PC-3 (cell line): Measurements from ENCODE around the gene ZNF385C. TPM values are rescaled to one million over a fixed set of nuclear protein-coding genes. Genes with fewer than 3 reads are reported as not detected.

Experiments
- ATAC-seq: fragments of 200-7000 bp; cut with Tn5 transposase; 2 replicates; pipeline ENCODE4 v1.9.1; 2020; ENCODE audit warnings: mild to moderate bottlenecking, moderate library complexity
- BruUV-seq: library from RNA; stranded (reverse); fragments of 400-500 nt; replicated peaks from 2 replicates; lab custom pipeline; 2021; lab: Mats Ljungman, UMichigan
- CTCF ChIA-PET: fragments of 300-600 bp; sonication (Branson Sonifier 250); formaldehyde crosslinking; loops from one replicate; lab custom pipeline; 2022; ENCODE audit warnings: antibody characterized with exemption; lab: Charles Lee
- POLR2A ChIA-PET: fragments of 300-600 bp; sonication (Branson Sonifier 250); formaldehyde crosslinking; loops from one replicate; lab custom pipeline; 2022; ENCODE audit warnings: antibody characterized with exemption; ENCODE audit not compliant: unreplicated experiment; lab: Charles Lee
- DNase-seq: peaks from one replicate; pipeline ENCODE4 v3.0.0-alpha.2; 2015
- H2AFZ ChIP-seq: fragments of 300-600 bp; sonication (generic); 2 replicates; pipeline ENCODE4 v1.6.0; 2016; ENCODE audit warnings: antibody characterized with exemption, low read length
- H3F3A ChIP-seq: fragments of 300-600 bp; sonication (generic); one replicate; pipeline ENCODE4 v1.6.0; 2017; ENCODE audit warnings: antibody characterized with exemption, low read length, control low read depth, mild to moderate bottlenecking; ENCODE audit not compliant: unreplicated experiment
- H3K27ac ChIP-seq: fragments of 300-600 bp; sonication (generic); 2 replicates; pipeline ENCODE4 v1.5.1; 2016; ENCODE audit warnings: mild to moderate bottlenecking, low read length
- H3K27me3 ChIP-seq: fragments of 300-600 bp; sonication (generic); 2 replicates; pipeline ENCODE4 v1.6.1; 2016; ENCODE audit warnings: low read length, mixed read lengths
- H3K36me3 ChIP-seq: fragments of 300-600 bp; sonication (generic); 2 replicates; pipeline ENCODE4 v1.6.1; 2016; ENCODE audit warnings: low read depth, mixed run types, low read length, mixed read lengths
- H3K4me1 ChIP-seq: fragments of 300-600 bp; sonication (generic); 2 replicates; pipeline ENCODE4 v1.5.1; 2016; ENCODE audit warnings: low read length; ENCODE audit not compliant: insufficient read depth
- H3K4me2 ChIP-seq: fragments of 300-600 bp; sonication (generic); 2 replicates; pipeline ENCODE4 v1.6.0; 2016; ENCODE audit warnings: low read length
- H3K4me3 ChIP-seq: fragments of 300-600 bp; sonication (generic); 2 replicates; pipeline ENCODE4 v1.5.1; 2016; ENCODE audit warnings: mild to moderate bottlenecking, low read length, mixed read lengths
- H3K79me2 ChIP-seq: fragments of 300-600 bp; sonication (generic); 2 replicates; pipeline ENCODE4 v1.6.1; 2017; ENCODE audit warnings: low read length, mixed read lengths
- H3K9ac ChIP-seq: fragments of 300-600 bp; sonication (generic); 2 replicates; pipeline ENCODE4 v1.6.0; 2016; ENCODE audit warnings: mild to moderate bottlenecking, low read length
- H3K9me2 ChIP-seq: fragments of 300-600 bp; sonication (generic); replicated peaks from 2 replicates; pipeline ENCODE4 v1.6.1; 2016; ENCODE audit warnings: mixed run types, low read length, mixed read lengths
- H3K9me3 ChIP-seq: fragments of 300-600 bp; sonication (generic); 2 replicates; pipeline ENCODE4 v1.6.1; 2016; ENCODE audit warnings: low read length, mixed read lengths
- H4K20me1 ChIP-seq: fragments of 300-600 bp; sonication (generic); 2 replicates; pipeline ENCODE4 v1.6.1; 2016; ENCODE audit warnings: low read length, mixed read lengths
- EZH2 ChIP-seq: fragments of 300-600 bp; sonication (generic); IDR thresholded peaks from one replicate; pipeline ENCODE4 v1.6.1; 2017; ENCODE audit warnings: antibody characterized with exemption, mild to moderate bottlenecking, low read length; ENCODE audit not compliant: unreplicated experiment
- EZH2phosphoT487 ChIP-seq: fragments of 300-600 bp; sonication (generic); IDR thresholded peaks from 2 replicates; pipeline ENCODE4 v1.6.1; 2018; ENCODE audit warnings: mild to moderate bottlenecking, antibody characterized with exemption, low read length, borderline replicate concordance
- intact Hi-C: fragments of 100-400 bp; cut with micrococcal nuclease; formaldehyde crosslinking; loops from 2 replicates; pipeline ENCODE4 v1.9.0; 2023
- total RNA-seq: library from RNA; depleted of rRNA; stranded (reverse); fragments of >200 nt; gene quantifications from 2 replicates; pipeline ENCODE4 v1.2.3, GENCODE V29; 2014
- TF ChIP-seq, protein P1 (sequence below): fragments of 300-600 bp; sonication (generic); conservative IDR thresholded peaks from 2 replicates; pipeline ENCODE4 v1.5.1; 2017; ENCODE audit warnings: antibody characterized with exemption, low read depth, mild to moderate bottlenecking, low read length

Gene ZNF385C
- total RNA-seq, 1 experiment from 2014 or later = 0.04 TPM

DNA sequence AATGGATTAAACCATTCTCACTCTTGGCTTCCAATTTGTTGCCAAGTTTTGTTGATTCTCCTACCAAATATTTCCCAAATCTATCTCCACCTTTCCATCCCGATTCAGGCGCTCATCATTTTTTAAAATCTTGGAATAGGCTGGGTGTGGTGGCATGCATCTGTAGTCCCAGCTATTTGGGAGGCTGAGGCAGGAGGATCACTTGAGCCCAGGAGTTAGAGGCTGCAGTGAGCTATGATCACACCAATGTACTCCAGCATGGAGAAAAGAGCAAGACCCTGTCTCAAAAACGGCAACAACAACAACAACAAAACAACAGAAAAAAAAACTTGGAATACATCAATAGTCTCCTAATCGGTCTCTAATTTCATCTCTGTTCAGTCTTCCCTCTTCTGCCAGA, 79.3 kb downstream of the ZNF385C start:
- ATAC-seq (no peak), DNase-seq (no peak)
- POLR2A ChIA-PET = interaction anchor here (0.7 to 1.0 kb wide), 2 partner anchors 47 to 549 kb away, joined by 3 to 5 read pairs; no protein-coding TSS in a partner anchor
- Histone ChIP-seq H3F3A (no peaks in the 10 kb centered on the region), H3K36me3 (no peaks in the 10 kb centered on the region), H4K20me1 (no peaks in the 10 kb centered on the region), H3K9me3 (no peaks in the 10 kb centered on the region), H3K4me1 (peaks cover 17% of the 10 kb centered on the region), H3K27me3 (no peaks in the 10 kb centered on the region), H3K4me3 (no peak overlapping the region), H2AFZ (no peak overlapping the region), H3K27ac (no peak overlapping the region), H3K79me2 (peaks cover 50% of the 10 kb centered on the region), H3K9ac (no peak overlapping the region), H3K4me2 (no peak overlapping the region), H3K9me2 (no peaks in the 10 kb centered on the region)
- intact Hi-C loops = no loop called here
- TF ChIP-seq, protein P1, sequence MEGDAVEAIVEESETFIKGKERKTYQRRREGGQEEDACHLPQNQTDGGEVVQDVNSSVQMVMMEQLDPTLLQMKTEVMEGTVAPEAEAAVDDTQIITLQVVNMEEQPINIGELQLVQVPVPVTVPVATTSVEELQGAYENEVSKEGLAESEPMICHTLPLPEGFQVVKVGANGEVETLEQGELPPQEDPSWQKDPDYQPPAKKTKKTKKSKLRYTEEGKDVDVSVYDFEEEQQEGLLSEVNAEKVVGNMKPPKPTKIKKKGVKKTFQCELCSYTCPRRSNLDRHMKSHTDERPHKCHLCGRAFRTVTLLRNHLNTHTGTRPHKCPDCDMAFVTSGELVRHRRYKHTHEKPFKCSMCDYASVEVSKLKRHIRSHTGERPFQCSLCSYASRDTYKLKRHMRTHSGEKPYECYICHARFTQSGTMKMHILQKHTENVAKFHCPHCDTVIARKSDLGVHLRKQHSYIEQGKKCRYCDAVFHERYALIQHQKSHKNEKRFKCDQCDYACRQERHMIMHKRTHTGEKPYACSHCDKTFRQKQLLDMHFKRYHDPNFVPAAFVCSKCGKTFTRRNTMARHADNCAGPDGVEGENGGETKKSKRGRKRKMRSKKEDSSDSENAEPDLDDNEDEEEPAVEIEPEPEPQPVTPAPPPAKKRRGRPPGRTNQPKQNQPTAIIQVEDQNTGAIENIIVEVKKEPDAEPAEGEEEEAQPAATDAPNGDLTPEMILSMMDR = no peak
- no peak for TF ChIP-seq EZH2phosphoT487
- TF ChIP-seq EZH2 = no peak
- CTCF ChIA-PET = no interaction called here
- no TSS peak for BruUV-seq

DNA sequence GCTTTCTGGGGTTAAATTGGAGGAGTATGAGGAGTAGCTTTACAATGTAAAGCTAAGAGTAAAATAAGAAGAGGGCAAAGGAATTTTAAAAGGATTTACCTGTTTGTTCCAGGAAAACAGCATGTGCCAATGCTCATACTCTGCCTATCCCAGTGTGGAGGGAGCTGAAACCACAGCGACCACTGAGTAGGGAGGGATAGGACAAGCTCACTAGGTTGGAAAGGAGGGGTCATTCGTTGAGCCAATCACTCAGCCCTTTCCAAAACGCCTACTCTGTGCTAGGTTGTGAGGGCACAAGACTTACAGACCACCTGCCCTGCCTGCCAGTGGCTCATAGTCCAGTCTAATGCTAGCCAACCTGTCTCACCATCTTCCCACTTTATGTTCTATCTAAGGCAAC, 79.9 kb downstream of the ZNF385C start:
- Histone ChIP-seq H2AFZ (peak overlapping the region; percentile 76), H3K4me2 (peak overlapping the region; percentile 94), H4K20me1 (no peaks in the 10 kb centered on the region), H3K4me1 (peaks cover 17% of the 10 kb centered on the region), H3K79me2 (peaks cover 56% of the 10 kb centered on the region), H3K9me3 (no peaks in the 10 kb centered on the region), H3F3A (no peaks in the 10 kb centered on the region), H3K27me3 (no peaks in the 10 kb centered on the region), H3K27ac (peak overlapping the region; percentile 58), H3K9me2 (no peaks in the 10 kb centered on the region), H3K9ac (peak overlapping the region; percentile 96), H3K4me3 (peak overlapping the region; percentile 94), H3K36me3 (no peaks in the 10 kb centered on the region)
- BruUV-seq = no TSS peak
- CTCF ChIA-PET = interaction anchor here (1.3 kb wide), 1 partner anchor 55 kb away, joined by 6 read pairs; no protein-coding TSS in a partner anchor
- TF ChIP-seq EZH2phosphoT487 = no peak
- POLR2A ChIA-PET = interaction anchor here (0.7 to 1.0 kb wide), 4 partner anchors 46 to 1800 kb away, joined by 3 to 7 read pairs (median 5); partner anchors contain the start of gene EIF1
- DNase-seq = no peak
- ATAC-seq = no peak
- intact Hi-C loops = no loop called here

DNA sequence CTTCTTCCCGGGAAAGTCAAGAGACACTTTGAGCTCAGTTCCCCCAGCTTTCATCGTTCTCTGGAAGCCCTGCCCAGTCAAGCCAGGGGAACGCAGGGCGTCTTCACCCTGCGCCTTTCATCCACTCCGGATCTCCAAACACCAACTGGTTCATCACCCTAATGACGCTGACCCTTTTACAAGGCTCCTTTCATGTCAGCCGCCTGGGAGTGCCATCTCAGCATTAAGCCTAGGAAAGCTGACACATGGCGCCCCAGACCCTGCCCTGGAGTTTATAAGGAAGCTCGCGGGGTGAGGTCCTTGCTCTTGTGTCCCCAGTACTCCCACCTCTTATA, 80.4 kb downstream of the ZNF385C start:
- POLR2A ChIA-PET = interaction anchor here (0.6 to 1.0 kb wide), 7 partner anchors 17 to 1801 kb away, joined by 3 to 7 read pairs (median 4); partner anchors contain the start of genes CNP and EIF1
- no peaks in the 10 kb centered on the region for H4K20me1 ChIP-seq
- BruUV-seq = TSS peak; percentile 11

More for the DNA sequence above, 80.4 kb downstream of the ZNF385C start:
- peaks cover 17% of the 10 kb centered on the region for H3K4me1 ChIP-seq
- CTCF ChIA-PET = interaction anchor here (1.3 kb wide), 1 partner anchor 54 kb away, joined by 6 read pairs; no protein-coding TSS in a partner anchor
- TF ChIP-seq, protein P1 = no peak
- TF ChIP-seq EZH2phosphoT487 = no peak
- TF ChIP-seq EZH2 = no peak
- H3K9ac ChIP-seq = peak overlapping the region; percentile 96
- no peaks in the 10 kb centered on the region for H3K36me3 ChIP-seq
- H3K4me3 ChIP-seq = peak overlapping the region; percentile 94
- H3F3A ChIP-seq = no peaks in the 10 kb centered on the region
- H3K27me3 ChIP-seq = no peaks in the 10 kb centered on the region
- H3K79me2 ChIP-seq = peaks cover 61% of the 10 kb centered on the region
- H3K4me2 ChIP-seq = peak overlapping the region; percentile 94
- H2AFZ ChIP-seq = peak overlapping the region; percentile 76
- H3K9me3 ChIP-seq = no peaks in the 10 kb centered on the region
- ATAC-seq (no peak), DNase-seq (no peak)
- H3K27ac ChIP-seq = peak overlapping the region; percentile 58
- intact Hi-C loops = loop anchor here (1.0 kb wide), 1 partner anchor 52 kb away; the partner anchor contains the start of gene CNP
- no peaks in the 10 kb centered on the region for H3K9me2 ChIP-seq
